HEK293 (cell line): ENCODE measurements around the gene BHLHA9.
A peak's percentile ranks its signal among the peaks of the same experiment; 100 is the strongest.

Experiments used
- CTCF ChIA-PET: fragments of 350-600 bp; formaldehyde crosslinking; extraction: SDS; loops from one replicate; lab custom pipeline; 2021; ENCODE audit warnings: antibody characterized with exemption; lab: Yijun Ruan, JAX
- POLR2A ChIA-PET: fragments of 300-600 bp; formaldehyde crosslinking; extraction: SDS; loops from one replicate; lab custom pipeline; 2020; ENCODE audit warnings: antibody characterized with exemption, inconsistent platforms; lab: Yijun Ruan, JAX
- H3K27ac ChIP-seq: fragments of 200-500 bp; sonication (Bioruptor generic); 2 replicates; pipeline ENCODE4 v1.5.1; 2014; ENCODE audit warnings: low read depth, low read length, control low read depth, inconsistent platforms; ENCODE audit errors: extremely low read depth
- H3K36me3 ChIP-seq, 2 experiments: fragments of 200-500 bp in 1 of 2; sonication (Bioruptor generic) in 1 of 2; 1 replicate in 1 of 2; 2 replicates in 1 of 2; pipeline ENCODE4 v1.5.1; 2014 to 2017; ENCODE audit warnings: inconsistent platforms in 2 of 2, low read length in 2 of 2; ENCODE audit not compliant: control insufficient read depth in 2 of 2, insufficient read depth in 1 of 2
- H3K4me1 ChIP-seq: fragments of 200-500 bp; sonication (Bioruptor generic); 2 replicates; pipeline ENCODE4 v1.5.1; 2014; ENCODE audit warnings: mild to moderate bottlenecking, low read length, inconsistent platforms; ENCODE audit not compliant: control insufficient read depth, insufficient read depth
- H3K4me3 ChIP-seq: 2 replicates; pipeline ENCODE4 v1.5.1; 2011; ENCODE audit warnings: low read depth, mild to moderate bottlenecking, control low read depth, low read length, moderate library complexity
- H3K9me3 ChIP-seq: fragments of 200-500 bp; sonication (Bioruptor generic); 2 replicates; pipeline ENCODE4 v1.5.1; 2014; ENCODE audit warnings: low read depth, low read length, inconsistent platforms; ENCODE audit not compliant: control insufficient read depth, insufficient read depth
- BCL11A ChIP-seq: fragments of 450-650 bp; formaldehyde crosslinking; IDR thresholded peaks from 2 replicates; pipeline ENCODE4 v1.5.1; 2016; ENCODE audit warnings: low read depth, missing biosample characterization, missing genetic modification characterization
- EGR2 ChIP-seq: fragments of 450-650 bp; formaldehyde crosslinking; IDR thresholded peaks from 2 replicates; pipeline ENCODE4 v1.5.1; 2016; ENCODE audit warnings: low read depth, missing biosample characterization, missing genetic modification characterization
- GLIS2 ChIP-seq: fragments of 450-650 bp; formaldehyde crosslinking; IDR thresholded peaks from 2 replicates; pipeline ENCODE4 v1.5.1; 2016; ENCODE audit warnings: missing biosample characterization, missing genetic modification characterization
- HOXC10 ChIP-seq: sonication (generic); formaldehyde crosslinking; IDR thresholded peaks from 2 replicates; pipeline ENCODE4 v1.8.1; 2023; ENCODE audit warnings: mild to moderate bottlenecking, missing genetic modification reagents
- OSR2 ChIP-seq: fragments of 450-650 bp; formaldehyde crosslinking; IDR thresholded peaks from 2 replicates; pipeline ENCODE4 v1.5.1; 2016; ENCODE audit warnings: missing biosample characterization, missing genetic modification characterization
- PRDM1 ChIP-seq: fragments of 450-650 bp; formaldehyde crosslinking; IDR thresholded peaks from 2 replicates; pipeline ENCODE4; 2016; ENCODE audit warnings: missing biosample characterization, missing genetic modification characterization
- SP3 ChIP-seq: fragments of 450-650 bp; formaldehyde crosslinking; IDR thresholded peaks from 2 replicates; pipeline ENCODE4 v1.5.1; 2016; ENCODE audit warnings: missing biosample characterization, missing genetic modification characterization
- SP7 ChIP-seq: fragments of 450-650 bp; formaldehyde crosslinking; IDR thresholded peaks from 2 replicates; pipeline ENCODE4 v1.5.1; 2016; ENCODE audit warnings: missing biosample characterization, missing genetic modification characterization
- ZBTB10 ChIP-seq: fragments of 450-650 bp; formaldehyde crosslinking; IDR thresholded peaks from 2 replicates; pipeline ENCODE4 v1.5.1; 2016; ENCODE audit warnings: missing biosample characterization, missing genetic modification characterization
- ZBTB8A ChIP-seq: fragments of 450-650 bp; formaldehyde crosslinking; IDR thresholded peaks from 2 replicates; pipeline ENCODE4 v1.5.1; 2016; ENCODE audit warnings: missing biosample characterization, missing genetic modification characterization
- ZNF133 ChIP-seq: fragments of 450-650 bp; formaldehyde crosslinking; IDR thresholded peaks from 2 replicates; pipeline ENCODE4 v1.5.1; 2016; ENCODE audit warnings: missing biosample characterization, missing genetic modification characterization
- ZNF169 ChIP-seq: fragments of 450-650 bp; formaldehyde crosslinking; IDR thresholded peaks from 2 replicates; pipeline ENCODE4 v1.5.1; 2016; ENCODE audit warnings: missing biosample characterization, missing genetic modification characterization
- ZNF2 ChIP-seq: fragments of 450-650 bp; formaldehyde crosslinking; IDR thresholded peaks from 2 replicates; pipeline ENCODE4 v1.5.1; 2016; ENCODE audit warnings: missing biosample characterization, missing genetic modification characterization
- ZNF24 ChIP-seq: fragments of 450-650 bp; formaldehyde crosslinking; IDR thresholded peaks from 2 replicates; pipeline ENCODE4 v1.5.1; 2016; ENCODE audit warnings: missing biosample characterization, missing genetic modification characterization
- ZNF354C ChIP-seq: fragments of 450-650 bp; formaldehyde crosslinking; IDR thresholded peaks from 2 replicates; pipeline ENCODE4 v1.5.1; 2016; ENCODE audit warnings: missing biosample characterization, missing genetic modification characterization, low read depth, borderline replicate concordance
- ZNF449 ChIP-seq: fragments of 450-650 bp; formaldehyde crosslinking; IDR thresholded peaks from 2 replicates; pipeline ENCODE4 v1.5.1; 2017; ENCODE audit warnings: missing biosample characterization, mild to moderate bottlenecking, missing genetic modification characterization, moderate library complexity
- ZNF48 ChIP-seq: fragments of 450-650 bp; formaldehyde crosslinking; IDR thresholded peaks from 2 replicates; pipeline ENCODE4 v1.5.1; 2016; ENCODE audit warnings: missing biosample characterization, missing genetic modification characterization
- ZNF639 ChIP-seq: fragments of 450-650 bp; formaldehyde crosslinking; IDR thresholded peaks from 2 replicates; pipeline ENCODE4 v1.5.1; 2016; ENCODE audit warnings: missing biosample characterization, missing genetic modification characterization
- ZNF654 ChIP-seq: fragments of 450-650 bp; formaldehyde crosslinking; IDR thresholded peaks from 2 replicates; pipeline ENCODE4 v1.5.1; 2016; ENCODE audit warnings: low read depth, missing biosample characterization, missing genetic modification characterization
- ZNF664 ChIP-seq: fragments of 450-650 bp; formaldehyde crosslinking; IDR thresholded peaks from 2 replicates; pipeline ENCODE4 v1.5.1; 2016; ENCODE audit warnings: missing biosample characterization, missing genetic modification characterization
- TF ChIP-seq, protein P1 (sequence below): fragments of 450-650 bp; formaldehyde crosslinking; IDR thresholded peaks from 2 replicates; pipeline ENCODE4 v1.5.1; 2016; ENCODE audit warnings: missing biosample characterization, missing genetic modification characterization
- TF ChIP-seq, protein P2 (sequence below): fragments of 450-650 bp; formaldehyde crosslinking; IDR thresholded peaks from 2 replicates; pipeline ENCODE4 v1.5.1; 2016; ENCODE audit warnings: missing biosample characterization, missing genetic modification characterization
- TF ChIP-seq, protein P3 (sequence below): fragments of 450-650 bp; formaldehyde crosslinking; IDR thresholded peaks from 2 replicates; pipeline ENCODE4 v1.5.1; 2017; ENCODE audit warnings: missing biosample characterization, missing genetic modification characterization
- TF ChIP-seq, protein P4 (sequence below): fragments of 450-650 bp; formaldehyde crosslinking; IDR thresholded peaks from 2 replicates; pipeline ENCODE4 v1.5.1; 2016; ENCODE audit warnings: missing biosample characterization, missing genetic modification characterization

BHLHA9 gene

GRCh38 chr17:1275962-1276736 is 5.9 kb downstream of the BHLHA9 start:
- ChIA-PET POLR2A (no interaction called here), CTCF (interaction anchor here (0.6 to 1.8 kb wide), 5 partner anchors 56 to 1208 kb away, joined by 3 to 8 read pairs (median 4); no protein-coding TSS in a partner anchor)
- Histone ChIP-seq H3K4me3 (no peak overlapping the region), H3K9me3 (no peaks in the 10 kb centered on the region), H3K36me3 (no peaks in the 10 kb centered on the region), H3K4me1 (no peaks in the 10 kb centered on the region), H3K27ac (no peak overlapping the region)
- TF ChIP-seq ZNF449 (tag by site-specific recombination): no peak
- TF ChIP-seq, protein P1, sequence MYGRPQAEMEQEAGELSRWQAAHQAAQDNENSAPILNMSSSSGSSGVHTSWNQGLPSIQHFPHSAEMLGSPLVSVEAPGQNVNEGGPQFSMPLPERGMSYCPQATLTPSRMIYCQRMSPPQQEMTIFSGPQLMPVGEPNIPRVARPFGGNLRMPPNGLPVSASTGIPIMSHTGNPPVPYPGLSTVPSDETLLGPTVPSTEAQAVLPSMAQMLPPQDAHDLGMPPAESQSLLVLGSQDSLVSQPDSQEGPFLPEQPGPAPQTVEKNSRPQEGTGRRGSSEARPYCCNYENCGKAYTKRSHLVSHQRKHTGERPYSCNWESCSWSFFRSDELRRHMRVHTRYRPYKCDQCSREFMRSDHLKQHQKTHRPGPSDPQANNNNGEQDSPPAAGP (tag by site-specific recombination): 0 out of 2 replicates have a peak, but pooled peaks have one; percentile 17
- TF ChIP-seq, protein P2, sequence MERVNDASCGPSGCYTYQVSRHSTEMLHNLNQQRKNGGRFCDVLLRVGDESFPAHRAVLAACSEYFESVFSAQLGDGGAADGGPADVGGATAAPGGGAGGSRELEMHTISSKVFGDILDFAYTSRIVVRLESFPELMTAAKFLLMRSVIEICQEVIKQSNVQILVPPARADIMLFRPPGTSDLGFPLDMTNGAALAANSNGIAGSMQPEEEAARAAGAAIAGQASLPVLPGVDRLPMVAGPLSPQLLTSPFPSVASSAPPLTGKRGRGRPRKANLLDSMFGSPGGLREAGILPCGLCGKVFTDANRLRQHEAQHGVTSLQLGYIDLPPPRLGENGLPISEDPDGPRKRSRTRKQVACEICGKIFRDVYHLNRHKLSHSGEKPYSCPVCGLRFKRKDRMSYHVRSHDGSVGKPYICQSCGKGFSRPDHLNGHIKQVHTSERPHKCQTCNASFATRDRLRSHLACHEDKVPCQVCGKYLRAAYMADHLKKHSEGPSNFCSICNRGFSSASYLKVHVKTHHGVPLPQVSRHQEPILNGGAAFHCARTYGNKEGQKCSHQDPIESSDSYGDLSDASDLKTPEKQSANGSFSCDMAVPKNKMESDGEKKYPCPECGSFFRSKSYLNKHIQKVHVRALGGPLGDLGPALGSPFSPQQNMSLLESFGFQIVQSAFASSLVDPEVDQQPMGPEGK (tag by site-specific recombination): peak; percentile 56; the same call in 1 of the 2 replicates
- no peak for TF ChIP-seq ZNF24 (tag by site-specific recombination)
- TF ChIP-seq ZNF133 (tag by site-specific recombination): no peak
- no peak for TF ChIP-seq SP3
- TF ChIP-seq ZBTB10 (tag by site-specific recombination): peak; percentile 64; the same call in 1 of the 2 replicates
- TF ChIP-seq EGR2 (tag by site-specific recombination): no peak
- TF ChIP-seq ZNF654 (tag by site-specific recombination): peak; percentile 89
- peak; percentile 37; the same call in 1 of the 2 replicates for TF ChIP-seq ZBTB8A (tag by site-specific recombination)
- TF ChIP-seq GLIS2 (tag by site-specific recombination): peak; percentile 36; the same call in 1 of the 2 replicates
- no peak for TF ChIP-seq OSR2
- TF ChIP-seq ZNF2 (tag by site-specific recombination): peak; percentile 68
- no peak for TF ChIP-seq ZNF48 (tag by site-specific recombination)
- 0 out of 2 replicates have a peak, but pooled peaks have one; percentile 24 for TF ChIP-seq BCL11A (tag by site-specific recombination)
- TF ChIP-seq ZNF354C (tag by site-specific recombination): no peak
- TF ChIP-seq ZNF169 (tag by site-specific recombination): no peak
- TF ChIP-seq, protein P3, sequence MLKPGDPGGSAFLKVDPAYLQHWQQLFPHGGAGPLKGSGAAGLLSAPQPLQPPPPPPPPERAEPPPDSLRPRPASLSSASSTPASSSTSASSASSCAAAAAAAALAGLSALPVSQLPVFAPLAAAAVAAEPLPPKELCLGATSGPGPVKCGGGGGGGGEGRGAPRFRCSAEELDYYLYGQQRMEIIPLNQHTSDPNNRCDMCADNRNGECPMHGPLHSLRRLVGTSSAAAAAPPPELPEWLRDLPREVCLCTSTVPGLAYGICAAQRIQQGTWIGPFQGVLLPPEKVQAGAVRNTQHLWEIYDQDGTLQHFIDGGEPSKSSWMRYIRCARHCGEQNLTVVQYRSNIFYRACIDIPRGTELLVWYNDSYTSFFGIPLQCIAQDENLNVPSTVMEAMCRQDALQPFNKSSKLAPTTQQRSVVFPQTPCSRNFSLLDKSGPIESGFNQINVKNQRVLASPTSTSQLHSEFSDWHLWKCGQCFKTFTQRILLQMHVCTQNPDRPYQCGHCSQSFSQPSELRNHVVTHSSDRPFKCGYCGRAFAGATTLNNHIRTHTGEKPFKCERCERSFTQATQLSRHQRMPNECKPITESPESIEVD (tag by site-specific recombination): no peak
- 0 out of 2 replicates have a peak, but pooled peaks have one; percentile 35 for TF ChIP-seq SP7 (tag by site-specific recombination)
- TF ChIP-seq PRDM1 (tag by site-specific recombination): peak; percentile 4
- no peak for TF ChIP-seq HOXC10 (CRISPR knock-in tag)
- no peak for TF ChIP-seq ZNF639
- TF ChIP-seq, protein P4, sequence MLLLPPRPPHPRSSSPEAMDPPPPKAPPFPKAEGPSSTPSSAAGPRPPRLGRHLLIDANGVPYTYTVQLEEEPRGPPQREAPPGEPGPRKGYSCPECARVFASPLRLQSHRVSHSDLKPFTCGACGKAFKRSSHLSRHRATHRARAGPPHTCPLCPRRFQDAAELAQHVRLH (tag by site-specific recombination): no peak
- TF ChIP-seq ZNF664 (tag by site-specific recombination): no peak
